SHP77 treated with DMSO at 0.1 percent for 48 hours (cell line): Measurements from ENCODE around the gene PTPRZ1.

Source experiments
- DNase-seq: peaks from one replicate; lab custom pipeline; 2025; lab: John Stamatoyannopoulos, UW

Gene PTPRZ1

GRCh38 chr7:121872831-121873288 lies at the start of gene PTPRZ1:
Gene PTPRZ1 (plus strand): TSS chr7:121873161. CDS start chr7:121873500, 339 bp downstream.
- no peak for DNase-seq

GRCh38 chr7:121824276-121824675 lies 48.7 kb upstream of the PTPRZ1 start:
- no peak for DNase-seq

- DNase-seq: no peak
Measured at GRCh38 chr7:121831351-121831750, 41.6 kb upstream of the PTPRZ1 start.

- DNase-seq: peak; percentile 13
Measured at GRCh38 chr7:121831801-121832200, 41.2 kb upstream of the PTPRZ1 start.

GRCh38 chr7:121832347-121832746 lies 40.6 kb upstream of the PTPRZ1 start:
- no peak for DNase-seq

GRCh38 chr7:121833991-121834390 lies 39.0 kb upstream of the PTPRZ1 start:
- DNase-seq: no peak

- no peak for DNase-seq
Measured at GRCh38 chr7:121837462-121837861, 35.5 kb upstream of the PTPRZ1 start.

- DNase-seq: no peak
Measured at GRCh38 chr7:121847041-121847440, 25.9 kb upstream of the PTPRZ1 start.

GRCh38 chr7:121853307-121853706 lies 19.7 kb upstream of the PTPRZ1 start:
- no peak for DNase-seq

GRCh38 chr7:121860953-121861352 lies 12.0 kb upstream of the PTPRZ1 start:
- no peak for DNase-seq

- DNase-seq: no peak
Measured at GRCh38 chr7:121862591-121862990, 10.4 kb upstream of the PTPRZ1 start.

- no peak for DNase-seq
Measured at GRCh38 chr7:121871188-121871587, 1.8 kb upstream of the PTPRZ1 start.

GRCh38 chr7:121873289-121874194 lies 581 bp downstream of the PTPRZ1 start:
- DNase-seq: no peak

- no peak for DNase-seq
Measured at GRCh38 chr7:121874298-121874697, 1.3 kb downstream of the PTPRZ1 start.

- no peak for DNase-seq
Measured at GRCh38 chr7:121875203-121875602, 2.2 kb downstream of the PTPRZ1 start.

- no peak for DNase-seq
Measured at GRCh38 chr7:121876656-121877500, 3.9 kb downstream of the PTPRZ1 start.

- no peak for DNase-seq
Measured at GRCh38 chr7:121878918-121879464, 6.0 kb downstream of the PTPRZ1 start.

- DNase-seq: no peak
Measured at GRCh38 chr7:121879544-121879943, 6.6 kb downstream of the PTPRZ1 start.

- no peak for DNase-seq
Measured at GRCh38 chr7:121882731-121883130, 9.8 kb downstream of the PTPRZ1 start.

GRCh38 chr7:121885166-121885920 lies 12.4 kb downstream of the PTPRZ1 start:
- DNase-seq: no peak

GRCh38 chr7:121887634-121888033 lies 14.7 kb downstream of the PTPRZ1 start:
- DNase-seq: no peak

- DNase-seq: no peak
Measured at GRCh38 chr7:121890833-121891232, 17.9 kb downstream of the PTPRZ1 start.
